ENCODE results near the gene ADAMTS8.

ADAMTS8 gene

DNA sequence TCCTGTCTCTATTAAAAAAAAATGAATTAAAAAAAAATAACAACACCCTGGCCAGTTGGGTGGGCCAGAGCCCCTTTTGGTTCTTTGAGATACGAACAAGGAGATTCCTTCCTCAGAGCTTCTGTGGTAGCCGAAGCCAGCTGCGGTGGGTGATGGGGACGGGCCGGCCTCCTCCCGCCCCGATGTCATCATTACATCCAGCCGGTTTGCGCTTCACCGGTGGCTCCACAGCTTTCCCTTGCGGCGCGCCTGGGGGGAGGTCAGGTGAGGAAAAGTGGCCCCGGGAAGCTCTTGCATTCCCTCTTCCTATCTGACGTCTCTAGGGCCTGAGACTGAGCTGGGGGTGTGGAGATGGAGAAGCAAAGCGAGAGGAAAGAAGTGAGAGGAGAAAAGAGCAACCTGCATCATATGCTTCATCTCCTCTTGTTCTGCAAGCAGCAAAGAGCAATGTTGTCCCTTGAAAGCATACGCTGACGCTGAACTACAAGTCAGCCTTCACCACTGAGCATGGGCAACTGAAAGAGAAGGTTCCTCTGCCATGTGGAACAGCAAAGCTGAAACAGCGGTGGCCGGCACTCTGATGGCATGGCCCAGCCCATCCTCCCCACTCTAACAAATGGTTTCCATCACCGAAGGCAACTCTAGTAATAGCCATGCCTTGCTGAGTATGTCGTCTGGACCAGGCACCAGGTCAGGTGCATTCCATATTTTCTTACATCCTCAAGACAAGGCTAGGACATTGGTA is 6.0 kb downstream of the ADAMTS8 start:
- ChIA-PET CTCF (no interaction called here), POLR2A (ENCODE audit: low non-redundant PET) (no interaction called here)
- H3K27ac ChIP-seq: no peak overlapping the region
- no peak for DNase-seq (ENCODE audit: low spot score)
- TF ChIP-seq, protein P1, sequence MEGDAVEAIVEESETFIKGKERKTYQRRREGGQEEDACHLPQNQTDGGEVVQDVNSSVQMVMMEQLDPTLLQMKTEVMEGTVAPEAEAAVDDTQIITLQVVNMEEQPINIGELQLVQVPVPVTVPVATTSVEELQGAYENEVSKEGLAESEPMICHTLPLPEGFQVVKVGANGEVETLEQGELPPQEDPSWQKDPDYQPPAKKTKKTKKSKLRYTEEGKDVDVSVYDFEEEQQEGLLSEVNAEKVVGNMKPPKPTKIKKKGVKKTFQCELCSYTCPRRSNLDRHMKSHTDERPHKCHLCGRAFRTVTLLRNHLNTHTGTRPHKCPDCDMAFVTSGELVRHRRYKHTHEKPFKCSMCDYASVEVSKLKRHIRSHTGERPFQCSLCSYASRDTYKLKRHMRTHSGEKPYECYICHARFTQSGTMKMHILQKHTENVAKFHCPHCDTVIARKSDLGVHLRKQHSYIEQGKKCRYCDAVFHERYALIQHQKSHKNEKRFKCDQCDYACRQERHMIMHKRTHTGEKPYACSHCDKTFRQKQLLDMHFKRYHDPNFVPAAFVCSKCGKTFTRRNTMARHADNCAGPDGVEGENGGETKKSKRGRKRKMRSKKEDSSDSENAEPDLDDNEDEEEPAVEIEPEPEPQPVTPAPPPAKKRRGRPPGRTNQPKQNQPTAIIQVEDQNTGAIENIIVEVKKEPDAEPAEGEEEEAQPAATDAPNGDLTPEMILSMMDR (conservative IDR thresholded peaks at IDR 0.05; ENCODE audit: low read depth): no peak

DNA sequence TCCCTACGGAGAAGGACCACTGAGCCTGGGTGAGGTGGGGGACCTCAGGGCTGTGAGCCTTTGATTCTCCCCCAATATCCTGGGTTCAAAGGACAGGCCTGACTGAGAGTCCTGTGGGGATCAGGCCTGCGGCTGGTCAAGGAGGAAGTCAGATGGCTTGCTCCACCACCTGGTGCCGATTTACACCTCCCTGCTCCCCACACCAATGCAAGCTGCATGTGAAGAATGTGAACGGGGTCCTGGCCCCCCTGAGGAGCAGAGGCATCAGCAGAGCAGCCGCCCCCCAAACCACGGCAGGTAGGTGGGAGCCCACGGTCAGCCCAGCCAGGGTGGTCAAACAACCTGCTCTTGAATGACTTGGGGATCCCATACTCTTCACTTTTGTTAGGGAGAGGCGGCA is 6.7 kb downstream of the ADAMTS8 start:
- DNase-seq (ENCODE audit: low spot score): no peak
- CTCF ChIA-PET: no interaction called here
- TF ChIP-seq, protein P1 (conservative IDR thresholded peaks at IDR 0.05; ENCODE audit: low read depth): no peak
- no peak overlapping the region for H3K27ac ChIP-seq
- POLR2A ChIA-PET (ENCODE audit: low non-redundant PET): no interaction called here

DNA sequence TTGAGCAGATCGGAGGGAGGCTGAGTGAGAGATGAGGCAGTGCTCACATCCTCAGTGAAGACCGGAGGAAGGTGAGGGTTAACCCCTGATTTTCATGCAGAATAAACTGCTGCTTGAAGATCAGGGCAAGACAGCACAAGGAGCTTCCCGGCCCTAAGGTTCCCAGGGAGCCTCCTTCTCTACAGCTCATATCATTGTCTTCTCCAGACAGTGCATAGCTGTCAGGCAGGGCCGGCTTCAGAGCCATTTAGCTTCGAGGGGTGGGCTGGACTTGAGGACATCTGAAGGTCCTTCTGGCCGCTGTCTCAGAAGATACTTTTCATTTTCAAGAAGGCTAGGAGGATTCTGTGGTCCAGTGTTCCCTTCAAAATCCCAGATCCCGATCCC is 7.2 kb downstream of the ADAMTS8 start:
- ChIA-PET POLR2A (ENCODE audit: low non-redundant PET) (no interaction called here), CTCF (interaction anchor here (0.7 kb wide), 1 partner anchor 1248 kb away, joined by 3 read pairs; no protein-coding TSS in a partner anchor)
- H3K27ac ChIP-seq: no peak overlapping the region
- no peak for DNase-seq (ENCODE audit: low spot score)
- TF ChIP-seq, protein P1 (conservative IDR thresholded peaks at IDR 0.05; ENCODE audit: low read depth): no peak

DNA sequence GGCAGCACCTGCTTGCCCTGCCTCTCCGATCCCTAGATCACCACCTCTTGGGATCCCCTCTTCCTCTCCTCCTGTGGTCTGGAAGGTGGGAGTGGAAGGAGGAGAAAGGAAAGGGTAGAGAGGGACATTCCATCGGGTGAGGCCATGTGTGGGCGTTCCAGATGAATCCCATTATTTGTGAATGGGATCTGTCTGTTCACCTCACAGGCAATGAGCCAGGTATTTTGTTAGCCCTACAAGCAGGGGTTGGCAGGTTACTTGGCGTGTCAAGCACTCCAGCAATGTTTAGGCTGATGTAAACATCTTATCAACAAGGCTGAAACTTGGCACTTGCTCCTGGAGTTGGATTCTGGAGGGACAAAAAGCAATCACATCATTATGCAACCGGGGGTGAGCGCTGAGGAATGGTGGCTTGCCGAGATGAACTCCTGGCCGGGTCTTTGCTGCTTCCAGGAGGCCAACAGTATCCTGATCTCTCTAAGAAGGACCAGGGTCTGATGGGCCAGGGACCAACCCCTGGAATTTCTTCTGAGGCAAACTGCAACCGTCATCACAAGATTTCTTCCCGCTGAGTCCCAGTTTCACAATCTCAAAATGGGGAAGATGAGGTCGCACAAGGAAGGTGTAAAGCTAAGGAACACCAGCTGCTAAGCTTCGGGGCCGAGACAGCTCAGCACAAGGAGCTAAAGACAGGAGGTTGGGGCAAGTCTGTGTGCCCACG is 7.8 kb downstream of the ADAMTS8 start:
- no peak for DNase-seq (ENCODE audit: low spot score)
- CTCF ChIA-PET: interaction anchor here (0.7 kb wide), 1 partner anchor 1248 kb away, joined by 3 read pairs; no protein-coding TSS in a partner anchor

DNA sequence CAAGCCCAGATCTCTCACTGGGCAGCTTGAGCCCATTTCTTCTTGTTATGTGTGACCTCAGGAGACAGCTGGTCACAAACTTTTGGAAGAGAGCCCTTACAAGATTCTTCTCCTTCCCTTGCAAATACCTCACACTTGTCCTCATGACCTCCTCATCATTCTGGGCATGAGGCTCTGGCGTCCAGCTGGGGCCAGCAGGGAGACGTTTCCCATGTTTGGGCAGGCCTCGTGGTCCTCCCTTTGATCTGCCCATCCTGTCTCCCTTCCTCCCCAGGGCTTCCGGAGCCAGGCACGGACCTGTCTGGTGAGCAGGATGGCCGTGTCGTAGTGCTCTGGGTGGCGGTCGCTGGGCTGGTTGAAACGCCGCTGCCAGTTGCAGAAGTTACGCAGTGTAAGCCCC is 9.7 kb downstream of the ADAMTS8 start:
- no peak for DNase-seq (ENCODE audit: low spot score)
- ChIA-PET POLR2A (ENCODE audit: low non-redundant PET) (no interaction called here), CTCF (no interaction called here)
- no peak overlapping the region for H3K27ac ChIP-seq
- TF ChIP-seq, protein P1 (conservative IDR thresholded peaks at IDR 0.05; ENCODE audit: low read depth): no peak

More for the DNA sequence above, 7.8 kb downstream of the ADAMTS8 start:
- TF ChIP-seq, protein P1 (conservative IDR thresholded peaks at IDR 0.05; ENCODE audit: low read depth): no peak
- POLR2A ChIA-PET (ENCODE audit: low non-redundant PET): no interaction called here
- H3K27ac ChIP-seq: no peak overlapping the region

DNA sequence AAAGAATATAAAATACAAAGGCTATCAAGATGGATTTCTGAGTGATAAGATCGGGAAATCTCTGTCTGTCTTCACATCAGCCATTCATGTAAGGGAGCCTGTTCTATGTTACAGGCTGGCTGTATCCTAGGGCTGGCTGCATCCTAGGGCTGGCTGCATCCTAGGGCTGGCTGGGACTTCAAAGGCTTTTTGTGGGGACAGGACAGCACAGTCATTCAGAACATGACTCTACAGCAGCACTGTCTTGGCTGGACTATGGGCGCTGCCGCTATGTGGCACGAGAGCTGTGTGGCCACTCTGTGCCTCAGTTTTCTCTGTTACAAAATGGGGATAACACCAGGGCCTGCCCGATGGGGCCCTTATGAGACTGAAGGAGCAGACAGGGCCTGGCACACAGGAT is 10.2 kb downstream of the ADAMTS8 start:
- POLR2A ChIA-PET (ENCODE audit: low non-redundant PET): no interaction called here
- DNase-seq (ENCODE audit: low spot score): no peak
- TF ChIP-seq, protein P1 (conservative IDR thresholded peaks at IDR 0.05; ENCODE audit: low read depth): no peak
- no peak overlapping the region for H3K27ac ChIP-seq
- CTCF ChIA-PET: interaction anchor here (0.6 kb wide), 2 partner anchors 41 to 301 kb away, joined by 3 read pairs; no protein-coding TSS in a partner anchor

Measured in RWPE1 (cell line).